Measurements from ENCODE around the gene ASTN2.

DNA sequence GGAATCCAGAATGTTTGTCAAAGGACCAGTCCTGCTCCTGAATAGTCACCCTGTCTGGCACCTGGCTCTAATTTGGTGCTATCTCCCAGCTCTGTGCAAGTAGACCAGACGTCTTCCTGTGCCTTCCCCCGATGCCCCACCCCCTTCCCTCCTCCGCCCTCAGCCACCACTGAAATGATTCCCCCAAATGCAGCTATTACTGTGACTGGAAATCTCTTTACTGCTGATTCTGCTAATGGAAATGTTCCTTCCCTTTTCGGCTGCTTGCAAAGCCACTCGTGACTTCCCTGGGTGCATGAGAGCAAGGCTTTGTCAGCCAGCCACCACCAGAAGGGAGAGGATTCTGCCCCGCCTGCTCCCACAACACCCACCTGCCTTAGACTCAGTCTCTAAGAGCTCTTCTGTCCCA, 11.4 kb downstream of the ASTN2 start:
- no peak for TF ChIP-seq POLR2A (IDR thresholded peaks at IDR 0.05)
- TF ChIP-seq, protein P1, sequence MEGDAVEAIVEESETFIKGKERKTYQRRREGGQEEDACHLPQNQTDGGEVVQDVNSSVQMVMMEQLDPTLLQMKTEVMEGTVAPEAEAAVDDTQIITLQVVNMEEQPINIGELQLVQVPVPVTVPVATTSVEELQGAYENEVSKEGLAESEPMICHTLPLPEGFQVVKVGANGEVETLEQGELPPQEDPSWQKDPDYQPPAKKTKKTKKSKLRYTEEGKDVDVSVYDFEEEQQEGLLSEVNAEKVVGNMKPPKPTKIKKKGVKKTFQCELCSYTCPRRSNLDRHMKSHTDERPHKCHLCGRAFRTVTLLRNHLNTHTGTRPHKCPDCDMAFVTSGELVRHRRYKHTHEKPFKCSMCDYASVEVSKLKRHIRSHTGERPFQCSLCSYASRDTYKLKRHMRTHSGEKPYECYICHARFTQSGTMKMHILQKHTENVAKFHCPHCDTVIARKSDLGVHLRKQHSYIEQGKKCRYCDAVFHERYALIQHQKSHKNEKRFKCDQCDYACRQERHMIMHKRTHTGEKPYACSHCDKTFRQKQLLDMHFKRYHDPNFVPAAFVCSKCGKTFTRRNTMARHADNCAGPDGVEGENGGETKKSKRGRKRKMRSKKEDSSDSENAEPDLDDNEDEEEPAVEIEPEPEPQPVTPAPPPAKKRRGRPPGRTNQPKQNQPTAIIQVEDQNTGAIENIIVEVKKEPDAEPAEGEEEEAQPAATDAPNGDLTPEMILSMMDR (IDR thresholded peaks at IDR 0.05 in 8 of 11, conservative IDR thresholded peaks at IDR 0.05 in 3 of 11): no peak

Measured in spleen (tissue), 7 donors.